Fibroblast of skin of left biceps (primary cell): Measurements from ENCODE around the gene VWA8.
"Not testable (repeated sequence)": the region's sequence is repeated elsewhere in the genome, so short reads cannot be mapped to it uniquely, and the experiment has no call there.

Experiments
- DNase-seq, 2 experiments: peaks; one replicate each; pipeline ENCODE4 v3.0.0-alpha.2; 2013; ENCODE audit warnings: low read depth in 2 of 2

VWA8 gene

DNA sequence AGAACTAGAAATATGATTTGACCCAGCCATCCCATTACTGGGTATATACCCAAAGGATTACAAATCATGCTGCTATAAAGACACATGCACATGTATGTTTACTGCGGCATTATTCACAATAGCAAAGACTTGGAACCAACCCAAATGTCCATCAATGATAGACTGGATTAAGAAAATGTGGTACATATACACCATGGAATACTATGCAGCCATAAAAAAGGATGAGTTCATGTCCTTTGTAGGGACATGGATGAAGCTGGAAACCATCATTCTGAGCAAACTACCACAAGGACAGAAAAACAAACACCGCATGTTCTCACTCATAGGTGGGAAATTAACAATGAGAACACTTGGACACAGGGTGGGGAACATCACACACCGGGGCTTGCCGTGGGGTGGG lies 38.0 kb downstream of the VWA8 start:
- DNase-seq: not testable (repeated sequence)

DNA sequence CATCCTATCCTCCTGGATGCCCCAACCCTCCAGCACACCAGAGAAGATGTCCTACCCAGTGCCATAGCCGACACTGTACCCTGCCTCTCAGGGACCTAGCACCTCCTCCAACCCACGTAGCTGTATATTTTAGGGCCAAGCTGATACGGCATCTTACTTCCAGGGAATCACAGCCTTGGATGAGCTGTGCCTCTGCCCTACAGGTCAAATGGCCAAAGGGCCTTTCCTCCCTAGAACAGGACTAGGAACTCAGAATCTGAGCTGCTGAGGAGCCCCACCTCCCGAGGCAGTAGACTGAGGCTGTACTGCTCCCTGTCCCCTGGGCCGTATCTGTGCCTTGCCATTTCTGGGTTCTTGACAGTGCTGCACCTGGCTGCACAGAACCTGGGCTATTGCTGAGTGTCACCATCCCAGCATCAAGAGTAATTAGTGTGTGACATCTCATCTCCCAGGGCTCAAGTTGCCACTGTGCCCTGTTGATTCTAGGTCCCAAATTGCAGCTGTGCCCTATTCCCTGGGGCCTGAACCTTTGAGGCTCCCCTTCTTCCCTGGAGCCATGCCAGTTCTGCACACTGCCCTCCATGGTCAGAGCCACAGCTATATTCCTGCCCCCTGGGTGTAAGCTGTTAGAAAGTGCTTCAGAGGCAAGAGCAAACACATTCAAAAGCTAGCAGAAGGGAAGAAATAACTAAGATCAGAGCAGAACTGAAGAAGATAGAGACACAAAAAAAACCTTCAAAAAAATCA lies 41.0 kb downstream of the VWA8 start:
- no peak for DNase-seq

DNA sequence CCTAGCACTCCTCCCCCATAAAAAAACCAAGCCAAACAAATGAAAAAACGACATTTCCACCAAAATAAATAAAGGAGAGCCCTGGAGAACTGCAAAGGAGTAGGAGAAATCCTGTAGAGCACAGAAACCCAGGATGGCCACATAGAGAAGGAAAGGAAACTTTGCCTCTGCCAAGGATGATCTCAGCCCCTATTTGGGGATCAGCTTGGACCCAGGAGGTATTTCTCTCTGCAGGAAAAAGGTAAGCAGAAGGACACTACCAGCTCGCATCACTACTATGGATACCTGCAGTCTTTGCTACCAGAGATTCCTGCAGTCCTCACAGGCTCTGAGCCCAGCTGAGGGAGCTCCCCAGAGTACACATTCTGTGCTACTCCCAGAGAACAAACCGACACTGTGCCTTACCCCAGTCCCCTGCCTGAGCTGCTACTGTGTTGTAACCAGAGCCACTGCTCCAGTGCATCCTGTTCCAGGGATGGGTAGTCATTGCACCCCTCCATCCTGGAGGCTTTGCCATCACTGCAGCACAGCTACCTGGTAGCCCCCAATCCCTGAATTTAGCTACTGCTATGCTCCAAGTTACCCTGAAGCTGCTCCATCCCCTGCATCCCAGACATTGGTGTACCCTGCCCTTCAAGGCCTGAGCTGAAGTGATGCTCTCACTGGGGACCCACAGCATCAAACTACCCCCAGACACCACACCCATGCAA lies 41.7 kb downstream of the VWA8 start:
- DNase-seq: no peak

DNA sequence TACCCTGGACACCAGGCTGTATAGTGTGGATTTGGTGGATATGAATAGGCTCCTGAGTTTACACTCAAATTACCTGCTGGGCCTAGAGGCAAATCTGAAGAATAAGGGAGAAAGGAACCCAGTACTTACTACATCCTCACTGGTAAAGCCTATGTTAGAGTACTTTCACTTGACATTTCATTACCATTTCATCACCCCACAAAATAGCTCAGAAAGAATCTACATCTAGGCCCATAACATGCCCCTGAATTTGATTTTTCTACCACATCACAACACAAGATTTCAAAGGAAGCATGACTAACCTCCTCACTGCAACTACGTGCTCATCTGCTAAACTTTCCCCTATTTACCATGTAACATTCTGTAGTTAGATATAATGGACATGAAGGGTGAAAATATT lies 43.3 kb downstream of the VWA8 start:
- peak; percentile 67 to 68 for DNase-seq

DNA sequence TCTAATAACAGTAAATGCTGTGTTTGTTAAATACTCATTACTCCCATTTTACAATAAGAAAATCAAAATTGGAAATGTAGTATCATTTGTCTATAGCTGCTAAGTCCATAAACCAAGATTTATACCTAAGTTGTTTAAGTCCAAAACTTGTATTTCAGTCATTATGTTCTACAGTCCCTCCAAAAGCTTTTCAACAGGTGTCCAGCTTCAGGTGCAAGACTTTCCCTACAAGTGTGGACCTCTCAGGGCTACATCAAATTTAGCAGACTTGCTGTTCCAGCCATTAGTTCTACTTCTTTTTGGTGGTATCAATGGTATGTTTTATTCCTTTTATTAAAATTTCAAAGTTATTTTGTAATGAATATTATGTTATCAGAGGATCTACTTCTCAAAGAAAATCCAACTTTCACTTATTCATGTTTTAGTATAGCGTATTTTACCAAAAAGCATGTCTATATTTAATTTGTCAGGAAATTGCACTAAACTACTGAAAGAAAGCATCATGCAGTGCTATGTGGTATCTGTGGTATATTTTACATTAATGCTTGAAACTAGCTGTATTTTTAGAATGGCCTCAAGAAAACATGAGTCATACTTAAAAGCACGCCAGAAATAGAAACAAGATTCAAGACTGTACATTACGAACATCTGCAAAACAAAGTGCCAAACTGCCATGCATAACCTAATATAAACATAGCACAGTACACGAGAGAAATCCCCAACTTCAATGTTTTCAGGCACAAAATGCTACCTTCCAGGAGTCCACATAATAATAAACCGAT lies 44.5 kb downstream of the VWA8 start:
- peak; percentile 76 to 78 for DNase-seq

DNA sequence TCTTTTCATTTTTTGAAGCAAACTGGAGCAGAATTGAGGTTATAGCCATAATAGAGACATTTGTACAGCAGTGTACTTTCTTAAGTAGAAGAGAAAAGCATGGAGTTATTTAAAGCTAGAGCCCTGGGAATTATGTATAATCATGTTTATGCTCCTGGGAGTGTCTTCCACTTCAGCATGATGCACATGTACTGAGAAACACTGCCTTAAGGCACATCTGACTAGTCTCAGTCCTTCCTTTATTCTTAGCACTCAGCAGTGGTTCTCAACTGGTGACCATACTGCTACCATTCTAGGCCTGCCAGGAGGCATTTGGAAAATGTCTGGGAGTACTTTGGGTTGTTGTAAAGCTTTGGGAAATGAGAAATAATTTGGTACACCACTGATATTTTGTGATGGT lies 45.8 kb downstream of the VWA8 start:
- DNase-seq: no peak

DNA sequence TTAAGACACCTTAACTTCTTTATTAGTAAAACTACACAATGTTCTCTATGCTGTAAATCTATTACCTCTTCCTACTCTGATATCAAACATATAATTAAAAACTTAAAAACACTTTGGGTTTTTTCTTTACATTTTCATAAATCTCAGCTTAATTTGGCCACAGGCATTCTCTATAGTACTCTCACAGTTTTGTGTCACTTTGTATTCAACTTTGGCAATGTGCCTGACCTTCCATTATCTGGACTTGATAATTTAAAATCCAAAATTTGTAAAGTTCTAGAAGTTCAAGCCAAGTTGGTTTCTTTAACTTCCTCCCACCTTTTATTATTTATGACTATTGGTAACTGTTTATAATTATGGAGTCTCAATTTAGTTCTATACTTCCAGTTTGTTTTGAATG lies 46.4 kb downstream of the VWA8 start:
- no peak for DNase-seq

DNA sequence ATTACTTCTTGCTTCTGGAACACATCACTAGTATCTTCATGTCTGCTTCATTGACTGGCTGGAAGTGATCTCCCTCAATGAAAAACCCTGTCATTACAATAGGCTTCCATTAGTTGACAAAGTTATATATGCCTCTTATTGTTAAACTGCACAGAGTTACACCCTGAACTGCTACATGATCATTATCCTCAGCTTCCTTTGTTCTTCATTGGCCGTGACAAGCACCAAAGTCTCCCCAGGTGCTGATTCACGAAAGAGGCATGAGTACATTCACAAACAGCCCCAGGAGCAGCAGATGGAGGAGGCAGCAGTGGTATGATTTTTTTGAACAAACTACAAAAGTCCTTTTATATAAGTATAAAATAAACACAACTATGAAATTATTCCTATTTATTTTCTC lies 51.4 kb downstream of the VWA8 start:
- DNase-seq: no peak

DNA sequence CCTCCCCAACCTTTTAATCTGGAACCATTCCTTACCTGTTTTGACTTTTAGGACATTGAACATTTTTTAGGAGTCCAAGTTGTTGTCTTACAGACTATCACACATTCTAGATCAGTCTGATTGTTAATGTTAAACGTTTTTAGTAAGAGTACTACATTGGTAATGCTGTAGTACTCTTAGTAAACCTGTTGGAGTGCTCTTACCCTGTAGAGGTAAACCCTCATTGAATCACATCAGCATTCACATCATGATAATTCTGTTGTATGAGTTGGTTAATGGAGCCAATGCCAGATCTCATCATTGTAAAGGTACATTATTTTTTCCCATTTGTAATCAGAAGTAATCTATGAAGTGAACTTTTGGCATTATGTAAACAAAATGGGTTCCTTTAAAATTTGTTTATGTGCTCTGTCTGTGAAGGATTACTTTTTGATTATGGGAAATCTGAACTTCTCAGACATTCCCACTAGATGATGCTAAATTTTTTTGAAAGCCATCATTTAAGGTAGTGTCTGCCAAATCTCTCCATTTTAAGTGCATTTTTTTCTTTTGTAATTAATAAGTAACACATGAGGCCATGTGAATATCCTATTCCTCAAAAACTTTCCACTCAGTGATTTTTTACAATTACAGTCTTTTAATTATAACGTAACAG lies 55.2 kb downstream of the VWA8 start:
- peak in 1 of 2 experiments; percentile 5 for DNase-seq

DNA sequence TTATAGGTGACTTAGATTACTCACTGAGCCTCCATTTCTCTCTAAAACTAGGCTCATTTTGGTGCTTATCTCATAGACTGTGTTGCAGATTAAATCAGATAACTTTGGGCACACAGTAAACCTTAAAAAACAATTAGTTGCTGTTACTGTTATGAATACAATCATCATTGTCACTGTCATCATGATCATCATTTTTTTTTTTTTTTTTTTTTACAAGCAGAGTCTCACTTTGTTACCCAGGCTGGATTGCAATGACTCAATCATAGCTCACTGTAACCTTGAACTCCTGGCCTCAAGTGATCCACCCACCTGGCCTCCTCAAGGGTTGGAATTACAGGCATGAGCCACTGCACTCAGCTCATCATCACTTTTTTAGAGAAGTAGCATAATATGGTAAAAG lies 60.0 kb downstream of the VWA8 start:
- no peak for DNase-seq

DNA sequence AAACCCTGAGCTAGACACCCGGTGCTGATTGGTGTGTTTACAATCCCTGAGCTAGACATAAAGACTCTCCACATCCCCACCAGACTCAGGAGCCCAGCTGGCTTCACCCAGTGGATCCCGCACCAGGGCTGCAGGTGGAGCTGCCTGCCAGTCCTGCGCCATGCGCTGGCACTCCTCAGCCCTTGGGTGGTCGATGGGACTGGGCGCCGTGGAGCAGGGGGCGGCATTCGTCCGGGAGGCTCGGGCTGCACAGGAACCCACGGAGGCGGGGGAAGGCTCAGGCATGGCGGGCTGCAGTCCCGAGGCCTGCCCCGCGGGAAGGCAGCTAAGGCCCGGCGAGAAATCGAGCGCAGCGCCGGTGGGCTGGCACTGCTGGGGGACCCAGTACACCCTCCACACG lies 62.5 kb downstream of the VWA8 start:
- DNase-seq: not testable (repeated sequence)

DNA sequence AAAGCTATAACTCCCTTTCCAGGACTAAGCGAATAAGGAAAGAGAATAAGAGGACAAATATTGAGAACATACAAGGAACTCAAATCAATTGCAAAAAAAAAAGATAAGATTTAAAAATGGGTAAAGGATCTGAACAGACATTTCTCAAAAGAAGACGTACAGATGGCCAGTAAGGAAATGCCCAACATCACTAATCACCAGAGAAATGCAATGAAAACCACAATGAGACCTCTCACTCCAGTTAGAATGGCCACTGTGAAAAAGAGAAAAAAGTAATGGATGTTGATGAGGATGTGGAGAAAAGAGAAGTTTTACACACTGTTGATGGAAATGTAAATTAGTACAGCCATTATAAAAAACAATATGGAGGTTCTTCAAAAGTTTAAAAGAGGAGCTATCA lies 63.8 kb downstream of the VWA8 start:
- no peak for DNase-seq

DNA sequence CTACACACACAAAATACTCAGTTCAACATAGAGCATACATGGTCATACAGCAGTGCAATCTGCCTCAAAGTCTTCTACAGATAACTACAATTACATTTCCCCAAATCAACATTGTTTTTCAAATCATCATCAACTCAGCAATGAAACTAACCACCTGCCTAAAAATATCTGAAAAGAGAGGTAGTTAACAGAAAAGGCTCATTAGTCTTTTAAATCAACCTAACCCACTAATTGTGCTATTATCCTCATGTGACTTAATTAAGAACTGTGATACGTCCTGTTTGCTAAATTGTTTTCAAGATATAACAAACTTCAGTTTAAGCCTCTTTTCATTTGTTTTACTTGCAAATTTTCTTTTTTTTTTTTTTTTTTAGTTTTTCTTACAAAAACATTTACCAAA lies 65.4 kb downstream of the VWA8 start:
- DNase-seq: no peak

DNA sequence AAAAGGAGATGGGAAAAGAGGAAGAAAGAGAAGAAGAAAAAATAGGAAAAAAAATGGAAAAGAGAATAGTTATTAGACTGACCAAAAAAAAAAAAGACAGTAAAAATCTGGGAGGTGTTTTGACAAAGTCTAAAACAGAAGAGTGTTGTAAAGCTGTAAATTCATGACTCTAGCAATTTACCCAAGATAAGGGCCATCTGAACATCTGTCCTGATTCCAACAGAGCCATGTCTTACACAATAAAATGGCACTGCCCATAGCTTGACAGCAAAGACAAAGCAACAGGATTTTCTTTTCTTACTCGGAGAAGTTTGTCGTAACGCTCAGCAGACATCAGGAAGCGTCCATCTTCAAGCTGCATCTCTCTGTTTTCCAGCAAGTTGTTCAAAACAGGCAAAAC lies 69.8 kb downstream of the VWA8 start:
- no peak for DNase-seq

DNA sequence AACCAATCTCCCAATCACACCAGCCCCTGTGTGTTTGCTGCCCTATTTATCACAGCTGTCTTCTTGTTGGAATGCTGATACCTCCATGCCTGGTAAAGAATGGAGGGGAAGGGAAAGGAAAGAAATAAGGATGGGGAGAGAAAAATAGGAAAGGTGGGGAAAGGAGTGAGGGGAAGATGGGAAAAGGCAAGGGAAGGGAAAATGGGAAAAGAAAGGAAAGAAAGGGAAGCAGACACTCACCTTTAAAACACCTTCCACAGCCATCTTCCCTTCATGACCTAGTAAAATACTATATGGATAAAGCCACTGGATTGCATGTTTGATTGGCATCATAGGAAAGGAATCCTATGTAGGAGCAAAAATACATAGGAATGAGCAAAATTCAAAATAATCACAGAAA lies 77.8 kb downstream of the VWA8 start:
- no peak for DNase-seq

DNA sequence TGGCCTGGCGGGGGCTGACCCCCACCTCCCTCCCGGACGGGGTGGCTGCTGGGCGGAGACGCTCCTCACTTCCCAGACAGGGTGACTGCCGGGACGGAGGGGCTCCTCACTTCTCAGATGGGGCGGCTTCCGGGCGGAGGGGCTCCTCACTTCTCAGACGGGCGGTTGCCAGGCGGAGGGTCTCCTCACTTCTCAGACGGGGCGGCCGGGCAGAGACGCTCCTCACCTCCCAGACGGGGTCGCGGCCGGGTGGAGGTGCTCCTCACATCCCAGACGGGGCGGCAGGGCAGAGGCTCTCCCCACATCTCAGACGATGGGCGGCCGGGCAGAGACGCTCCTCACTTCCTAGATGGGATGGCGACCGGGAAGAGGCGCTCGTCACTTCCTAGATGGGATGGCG lies 79.0 kb downstream of the VWA8 start:
- not testable (repeated sequence) for DNase-seq

DNA sequence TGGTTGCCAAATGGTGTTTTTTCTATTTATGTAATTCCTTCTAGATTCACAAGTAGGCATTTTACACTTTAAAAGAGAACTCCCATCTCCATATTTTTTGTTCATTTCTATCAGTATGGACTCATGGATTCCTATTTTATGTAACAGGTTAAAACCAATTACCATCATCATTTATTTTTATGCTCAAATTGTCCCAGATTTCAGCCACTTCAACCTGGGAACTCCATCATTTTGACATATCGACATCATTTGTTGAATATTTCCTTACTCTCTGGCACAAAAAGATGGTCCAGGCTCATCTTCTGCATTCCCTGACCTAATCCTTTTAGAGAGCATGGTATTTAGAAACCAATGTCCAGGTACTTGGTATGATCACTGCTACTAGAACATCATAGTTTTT lies 79.9 kb downstream of the VWA8 start:
- DNase-seq: no peak

DNA sequence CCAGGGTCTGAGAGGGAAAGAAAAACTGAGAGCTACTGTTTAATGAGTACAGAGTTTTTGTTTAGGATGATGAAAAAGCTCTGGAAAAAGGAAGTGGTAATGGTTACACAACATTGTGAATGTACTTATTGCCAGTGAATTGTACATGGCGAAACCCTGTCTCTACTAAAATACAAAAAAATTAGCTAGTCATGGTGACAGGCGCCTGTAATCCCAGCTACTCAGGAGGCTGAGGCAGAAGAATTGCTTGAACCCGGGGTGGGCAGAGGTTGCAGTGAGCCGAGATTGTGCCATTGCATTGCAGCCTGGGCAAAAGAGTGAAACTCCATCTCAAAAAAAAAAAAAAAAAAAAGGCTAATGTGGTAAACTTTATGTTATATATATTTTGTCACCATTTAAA lies 96.3 kb downstream of the VWA8 start:
- no peak for DNase-seq

DNA sequence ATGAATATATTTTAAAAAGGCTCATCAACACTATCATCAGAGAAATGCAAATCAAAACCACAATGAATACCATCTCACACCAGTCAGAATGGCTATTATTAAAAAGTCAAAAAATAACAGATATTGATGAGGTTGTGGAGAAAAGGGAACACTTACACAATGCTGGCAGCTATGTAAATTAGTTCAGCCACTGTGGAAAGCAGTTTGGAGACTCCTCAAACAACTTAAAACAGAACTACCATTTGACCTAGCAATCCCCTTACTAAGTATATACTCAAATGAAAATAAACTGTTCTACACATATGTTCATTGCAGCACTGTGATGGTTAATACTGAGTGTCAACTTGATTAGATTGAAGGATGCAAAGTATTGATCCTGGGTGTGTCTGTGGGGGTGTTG lies 98.2 kb downstream of the VWA8 start:
- not testable (repeated sequence) for DNase-seq

DNA sequence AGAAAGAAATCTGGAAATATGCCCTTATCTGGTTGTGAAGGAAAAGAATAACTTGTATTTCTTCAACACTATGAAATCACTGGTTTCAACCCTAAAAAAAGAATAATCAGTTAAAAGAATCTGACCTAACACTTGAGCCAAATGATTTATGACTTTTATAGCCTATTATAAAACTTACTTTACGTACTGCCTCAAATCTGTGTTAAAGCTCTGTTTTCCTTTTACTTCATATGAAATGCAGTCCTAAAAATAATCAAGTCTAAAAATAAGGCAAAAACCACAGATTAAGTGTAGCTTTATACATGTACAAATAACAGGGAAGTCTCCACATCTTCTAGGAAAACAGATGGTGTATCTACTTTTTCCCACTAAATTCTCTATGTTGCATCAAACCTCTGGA lies 101.3 kb downstream of the VWA8 start:
- no peak for DNase-seq

DNA sequence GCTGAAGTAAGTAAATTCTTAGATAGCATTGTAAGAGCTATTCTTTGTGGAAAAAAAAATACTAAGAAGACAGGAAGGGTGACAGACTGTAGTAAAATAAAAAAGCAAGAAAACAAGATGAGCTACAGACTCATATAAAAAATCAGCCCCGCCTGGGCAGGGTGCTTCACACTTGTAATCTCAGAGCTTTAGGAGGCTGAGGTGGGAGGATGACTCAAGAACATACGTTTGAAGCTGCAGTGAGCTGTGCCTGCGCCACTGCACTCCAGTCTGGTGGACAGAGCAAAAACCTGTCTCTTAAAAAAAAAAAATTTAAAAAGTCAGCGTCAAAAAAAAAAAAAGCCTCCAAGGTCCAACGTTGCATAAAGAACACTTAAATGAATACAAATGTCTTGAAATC lies 102.1 kb downstream of the VWA8 start:
- DNase-seq: no peak

DNA sequence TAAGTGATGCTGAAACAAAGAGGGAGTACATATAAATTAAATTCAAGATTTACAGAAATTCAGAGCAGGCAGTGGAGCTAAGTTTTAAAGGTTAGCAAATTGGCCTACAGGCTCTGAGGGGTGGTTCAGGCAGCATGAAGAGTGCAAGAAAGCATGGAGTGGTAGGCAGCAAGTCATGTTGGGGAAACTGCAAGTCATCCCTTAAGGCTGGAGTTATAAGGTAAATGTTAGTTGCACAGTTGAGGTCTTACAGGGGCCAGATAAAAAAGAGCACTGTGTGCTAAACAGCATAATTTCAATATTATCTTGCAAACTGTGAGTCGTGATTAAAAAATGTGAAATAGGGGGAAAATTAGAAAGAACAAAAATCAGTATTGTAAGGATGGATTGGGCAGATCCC lies 106.2 kb downstream of the VWA8 start:
- no peak for DNase-seq
